ENCODE data around the gene ITGB2. TPM values are rescaled to one million over a fixed set of nuclear protein-coding genes. Genes with fewer than 3 reads are reported as not detected.

ITGB2 gene
- total RNA-seq, 1 experiment from 2014 or later, result 0.91 TPM

DNA sequence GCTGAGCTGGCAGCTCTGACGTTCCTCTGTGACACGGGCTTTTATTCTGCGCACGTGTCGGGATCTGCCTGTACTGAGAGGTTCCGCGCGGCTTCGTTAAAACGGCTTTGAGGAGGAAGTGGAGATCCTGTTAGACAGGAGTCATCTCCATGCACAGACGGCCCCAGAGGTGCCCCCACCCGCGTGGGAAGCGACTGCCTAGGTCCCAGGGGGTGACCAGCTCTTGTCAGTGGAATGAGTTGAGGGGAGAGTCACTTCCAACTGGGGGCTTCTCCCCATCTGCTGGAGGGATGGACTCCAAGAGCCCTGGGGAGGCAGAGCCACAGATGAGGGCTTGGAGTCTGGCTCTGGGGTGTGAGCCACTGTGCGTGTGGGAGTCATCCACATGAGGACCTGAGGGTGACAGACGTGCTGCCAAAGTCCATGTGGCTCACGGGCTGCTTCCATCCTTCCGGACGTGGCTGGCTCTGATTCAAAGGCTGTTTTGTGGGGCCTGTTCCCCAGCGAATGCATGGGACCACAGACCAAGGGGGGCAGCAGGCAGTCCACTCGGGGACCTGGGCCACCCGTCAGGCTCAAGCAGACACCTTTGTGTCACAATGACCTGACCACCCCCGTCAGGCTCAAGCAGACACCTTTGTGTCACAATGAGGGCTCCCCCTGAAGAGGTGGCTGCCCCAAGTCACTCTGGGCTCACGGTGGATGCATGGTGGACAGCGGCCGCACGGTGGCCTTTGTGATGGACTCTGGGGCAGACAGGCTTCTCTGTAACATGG lies 74.0 kb downstream of the ITGB2 start:
- no peak for DNase-seq (ENCODE audit: low spot score)

DNA sequence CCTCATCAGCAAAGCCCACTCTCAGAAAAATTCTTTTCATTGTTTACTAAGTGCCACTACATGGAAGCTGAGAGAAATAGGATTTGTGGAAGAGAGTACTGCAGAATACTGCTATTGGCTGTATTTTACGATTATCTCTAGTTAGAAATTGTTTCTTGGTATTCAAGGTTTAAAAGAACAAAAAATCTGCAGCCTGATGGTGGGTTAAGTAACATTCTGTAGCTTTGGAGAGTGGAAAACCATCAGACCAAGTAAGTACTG lies 74.5 kb downstream of the ITGB2 start:
- no peak for DNase-seq (ENCODE audit: low spot score)

DNA sequence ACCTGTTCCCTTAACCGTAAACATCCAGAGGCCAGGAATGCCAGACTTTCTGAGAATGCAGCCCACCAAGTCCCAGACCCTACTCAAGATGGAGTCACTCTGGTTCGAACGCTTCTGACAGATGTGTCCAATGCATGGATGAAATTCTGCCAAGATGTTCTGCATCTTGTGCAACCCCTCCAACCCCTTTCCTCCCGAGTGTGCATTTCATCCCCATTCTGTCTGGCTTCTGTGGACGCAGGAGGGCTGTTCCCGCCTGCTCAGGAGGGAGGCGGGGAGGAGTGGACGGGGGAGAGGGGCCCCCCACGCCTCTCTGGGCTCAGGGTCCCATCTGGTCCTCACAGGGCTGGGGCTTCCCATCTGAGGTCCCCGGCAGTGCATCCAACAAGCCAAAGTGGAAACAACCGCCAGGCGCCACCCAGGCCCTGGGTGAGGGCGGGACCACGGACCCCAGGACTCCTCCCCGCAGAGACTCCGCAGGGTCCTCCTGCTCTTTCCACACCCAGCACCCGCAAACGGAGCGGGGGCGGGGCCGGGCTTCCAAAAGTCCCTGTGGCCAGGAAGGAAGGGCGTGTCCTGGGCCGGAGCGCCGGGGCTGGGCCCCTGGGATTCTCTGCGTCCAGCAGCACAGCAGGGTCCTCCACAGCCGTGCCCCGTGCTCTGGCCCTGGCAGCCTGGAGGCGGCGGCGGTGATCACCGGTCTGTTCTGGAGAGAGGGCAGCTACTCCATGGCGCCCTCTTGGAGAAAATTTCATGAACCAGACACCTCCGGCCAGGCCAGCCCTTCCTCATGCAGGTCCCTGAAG lies 75.1 kb downstream of the ITGB2 start:
- no peak for DNase-seq (ENCODE audit: low spot score)

DNA sequence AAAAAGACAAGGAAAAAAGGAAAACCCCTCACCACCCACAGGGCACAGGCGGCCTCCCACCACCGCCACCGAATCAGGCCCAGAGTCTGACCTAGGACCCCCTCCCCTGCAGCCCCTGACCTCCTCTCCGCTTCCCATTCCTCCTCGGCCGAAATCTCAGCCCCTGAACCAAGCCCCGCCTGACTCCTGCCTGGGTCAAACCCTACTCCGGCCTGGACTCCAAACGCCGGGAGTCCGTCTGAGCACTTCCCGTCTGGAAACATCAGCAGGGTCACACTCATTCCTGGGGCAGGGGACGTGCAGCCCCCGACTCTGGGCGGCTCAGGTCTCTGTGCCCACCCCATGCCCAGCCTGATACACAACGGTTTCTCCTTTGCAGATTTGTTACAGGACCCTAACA lies 76.4 kb downstream of the ITGB2 start:
- no peak for DNase-seq (ENCODE audit: low spot score)

DNA sequence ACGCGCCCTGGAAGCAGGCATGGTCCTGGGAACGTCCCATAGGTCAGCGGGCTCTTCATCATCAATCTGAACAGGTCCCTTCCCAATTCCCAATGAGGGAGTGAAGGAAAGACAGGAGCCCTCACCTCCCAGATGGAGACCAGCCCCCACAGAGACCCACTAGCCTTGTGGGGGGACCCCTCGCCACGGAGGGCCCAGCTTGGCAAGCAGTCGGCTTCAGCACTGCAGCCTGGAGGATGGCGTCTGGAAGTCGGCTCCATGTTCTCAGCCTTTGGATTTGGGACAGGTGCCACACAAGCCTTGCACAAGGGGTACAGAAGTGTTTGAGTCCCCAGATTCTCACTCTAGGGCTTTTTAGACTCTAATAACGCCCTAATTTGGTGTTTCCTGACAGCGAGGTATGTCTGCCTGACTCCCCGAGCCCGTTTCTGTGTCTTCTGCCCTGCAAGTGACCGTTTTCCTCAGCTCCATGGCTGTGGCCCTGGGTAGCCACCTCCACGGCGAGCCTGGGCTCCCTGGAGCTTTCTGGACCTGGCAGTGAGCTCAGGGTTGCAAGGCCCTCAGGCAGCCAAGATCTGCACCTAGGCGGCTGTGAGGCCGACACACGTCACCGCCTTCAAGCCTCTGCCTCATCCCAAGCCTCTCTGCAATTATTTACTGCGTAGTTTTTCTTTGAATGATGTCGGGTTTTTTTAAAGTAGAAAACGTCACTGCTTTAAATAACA lies 77.8 kb downstream of the ITGB2 start:
- no peak for DNase-seq (ENCODE audit: low spot score)

DNA sequence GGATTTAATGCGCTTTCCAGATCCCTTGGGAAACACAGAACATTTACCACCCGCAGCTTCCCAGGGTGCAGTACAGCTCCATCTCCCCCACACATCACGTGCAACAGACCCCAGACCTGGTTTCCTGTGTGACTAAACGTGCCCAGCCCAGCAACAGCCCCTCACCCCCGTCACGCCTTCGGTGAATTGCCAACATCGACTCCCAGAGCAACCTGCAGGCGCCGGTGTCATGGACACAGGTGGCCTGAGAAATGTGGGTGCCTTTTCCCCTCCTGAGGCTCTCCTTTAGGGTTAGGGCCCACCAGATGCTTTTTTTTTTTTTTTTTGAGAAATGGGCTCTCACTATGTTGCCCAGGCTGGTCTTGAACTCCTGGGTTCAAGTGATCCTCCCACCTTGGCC lies 78.6 kb downstream of the ITGB2 start:
- DNase-seq (ENCODE audit: low spot score), result no peak

DNA sequence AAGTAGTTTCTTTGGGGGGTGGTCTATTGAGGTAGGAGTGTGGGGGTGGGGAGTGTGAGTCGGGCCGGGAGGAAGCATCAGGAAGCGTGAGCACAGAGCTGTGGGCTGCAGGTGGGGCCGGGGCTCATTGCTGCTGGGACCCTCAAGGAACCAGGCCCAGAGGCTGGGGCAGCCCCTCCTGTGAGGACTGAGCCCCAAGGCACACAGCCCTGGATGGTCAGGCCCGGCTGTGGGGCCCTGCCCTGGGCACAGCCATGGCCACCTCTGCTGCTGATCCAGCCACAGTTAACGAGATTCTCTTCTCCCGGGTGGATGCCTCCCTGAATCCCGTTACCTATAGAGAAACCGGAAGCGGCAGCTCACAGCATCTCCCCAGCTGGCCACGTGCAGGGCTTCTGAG lies 79.9 kb downstream of the ITGB2 start:
- DNase-seq (ENCODE audit: low spot score), result no peak

DNA sequence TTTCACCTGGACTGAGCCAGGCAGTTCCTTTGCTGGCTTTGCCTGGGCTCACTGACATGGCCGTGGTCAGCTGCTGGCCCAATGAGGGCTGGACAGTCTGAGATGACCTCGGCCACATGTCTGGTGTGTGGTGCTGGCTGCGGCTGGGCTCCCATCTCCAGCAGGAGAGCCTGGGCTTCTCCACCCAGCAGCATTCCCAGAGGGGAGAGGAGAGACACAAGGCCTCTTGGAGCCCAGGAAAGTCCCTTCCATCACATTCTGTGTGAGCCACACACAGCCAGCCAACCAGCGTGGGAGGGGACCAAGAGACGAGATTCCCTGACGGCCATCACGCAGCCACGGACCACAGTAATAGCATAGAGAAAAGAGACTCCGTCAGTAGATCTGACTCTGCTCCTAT lies 81.7 kb downstream of the ITGB2 start:
- no peak for DNase-seq (ENCODE audit: low spot score)

DNA sequence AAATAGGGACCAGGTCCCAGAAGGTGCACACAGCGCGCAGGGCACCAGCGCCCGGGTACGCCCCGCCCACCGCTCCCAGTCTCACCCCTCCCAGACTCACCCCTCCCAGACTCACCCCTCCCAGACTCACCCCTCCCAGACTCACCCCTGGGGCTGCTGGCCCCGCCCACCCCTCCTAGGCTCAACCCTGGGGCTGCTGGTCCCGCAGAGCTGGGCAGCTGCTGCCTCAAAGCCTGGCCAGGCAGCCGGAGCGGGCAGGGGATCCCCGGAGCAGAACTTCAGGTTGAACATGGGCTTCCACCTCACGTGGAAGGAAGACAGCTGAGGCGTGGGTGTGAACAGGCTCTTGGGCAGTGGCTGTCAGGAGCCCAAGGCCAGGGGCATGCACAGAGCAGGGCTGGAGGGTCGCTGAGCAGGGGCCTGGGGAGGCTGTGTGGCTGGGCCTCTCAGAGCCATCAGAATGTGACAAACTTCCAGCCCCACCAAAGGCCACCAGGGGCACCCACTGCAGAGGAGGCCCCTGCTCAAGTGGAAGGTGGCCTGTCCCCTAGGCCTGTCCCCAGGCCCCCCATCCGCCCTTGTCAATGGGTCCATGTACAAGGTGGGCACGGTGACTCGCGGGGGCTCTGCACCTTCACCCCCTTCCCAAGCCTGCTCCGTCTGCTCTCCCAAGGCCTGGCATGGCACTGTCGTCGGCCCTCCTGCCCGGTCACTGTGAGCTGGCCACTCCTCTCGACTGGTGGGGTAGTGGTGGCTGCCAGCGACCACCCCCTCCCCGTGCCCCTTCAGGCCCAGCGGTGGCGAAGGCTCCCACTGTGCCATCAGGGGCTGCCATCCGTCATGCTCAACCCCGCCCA lies 82.4 kb downstream of the ITGB2 start:
- no peak for DNase-seq (ENCODE audit: low spot score)

DNA sequence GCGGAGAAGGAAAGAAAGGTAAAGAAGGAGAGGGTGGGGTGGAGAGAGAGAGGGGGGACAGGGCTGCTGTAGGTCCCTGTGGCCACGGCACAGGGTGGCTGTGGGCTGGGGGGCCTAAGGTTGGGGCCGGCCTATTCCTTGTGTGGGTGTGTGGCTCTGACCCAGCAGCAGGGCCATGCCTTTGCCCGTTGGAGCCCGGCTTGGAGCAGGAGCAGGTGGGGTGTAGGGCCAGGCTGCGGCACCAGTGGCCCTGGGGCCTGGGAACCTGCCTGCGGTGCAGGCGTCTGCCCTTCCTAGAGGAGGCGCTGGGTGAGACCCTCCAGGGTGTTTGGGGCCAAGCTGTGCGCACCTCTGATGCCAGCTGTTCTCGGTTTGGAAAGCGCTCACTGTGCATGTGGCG lies 83.2 kb downstream of the ITGB2 start:
- no peak for DNase-seq (ENCODE audit: low spot score)

DNA sequence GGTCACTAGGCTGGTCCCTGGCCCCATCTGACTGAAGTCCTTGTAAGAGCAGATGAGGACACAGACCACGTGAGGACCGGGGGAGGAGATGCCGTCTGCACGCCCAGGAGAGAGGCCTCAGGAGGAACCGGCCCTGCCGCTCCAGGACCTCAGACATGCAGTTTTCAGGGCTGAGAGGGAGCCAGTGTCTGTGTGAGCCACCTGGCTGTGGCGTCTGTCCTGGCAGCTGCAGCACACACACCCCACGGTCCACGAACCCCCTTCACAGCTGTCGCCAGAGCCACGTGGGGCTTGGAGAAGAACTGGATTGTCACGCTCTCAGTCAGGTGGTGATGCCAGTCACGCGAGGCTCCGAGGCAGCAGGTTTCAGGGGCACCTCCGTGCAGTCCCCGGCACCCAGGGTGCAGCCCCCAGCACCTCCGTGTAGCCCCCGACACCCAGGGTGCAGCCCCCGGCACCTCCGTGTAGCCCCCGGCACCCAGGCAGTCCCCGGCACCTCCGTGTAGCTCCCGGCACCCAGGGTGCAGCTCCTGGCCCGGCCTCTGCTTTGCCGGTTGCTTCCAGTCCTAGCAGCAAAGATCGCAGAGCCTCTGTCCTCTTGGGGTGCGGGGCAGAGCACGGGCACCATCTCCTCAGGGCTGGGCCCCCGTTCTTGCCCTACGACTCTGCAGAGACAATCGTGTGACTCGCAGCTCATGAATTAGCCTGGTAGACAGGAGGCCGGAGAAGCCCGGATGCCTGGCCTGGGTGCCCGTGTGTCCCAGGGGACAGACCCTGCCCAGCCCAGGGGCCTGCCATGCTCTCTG lies 83.8 kb downstream of the ITGB2 start:
- no peak for DNase-seq (ENCODE audit: low spot score)

DNA sequence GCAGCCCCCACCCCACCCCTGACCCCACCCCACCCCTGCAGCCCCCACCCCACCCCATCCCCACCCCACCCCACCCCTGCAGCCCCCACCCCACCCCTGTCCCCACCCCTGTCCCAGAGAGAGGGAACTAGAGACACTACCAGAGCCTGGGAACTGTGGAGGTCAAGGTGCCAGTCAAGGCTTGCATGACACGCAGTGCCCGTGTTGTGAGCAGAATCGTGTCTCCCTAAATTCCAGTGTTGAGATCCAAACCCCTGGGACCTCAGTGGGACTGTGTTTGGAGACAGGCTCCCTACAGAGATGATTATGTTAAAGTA lies 84.4 kb downstream of the ITGB2 start:
- DNase-seq (ENCODE audit: low spot score), result no peak

Other genes starting within 250 kb of the ITGB2 start
- not detected in 2 replicates for gene KRTAP12-1, start 238.7 kb downstream of the ITGB2 start, total RNA-seq (2014; rRNA removed; shearing (Covaris generic))
- gene KRTAP10-12, start 223.7 kb downstream of the ITGB2 start, total RNA-seq (2014; rRNA removed; shearing (Covaris generic)), result not detected in 2 replicates
- 0.08 TPM in 1 of 2 replicates, not detected in the other for gene TSPEAR, start 209.3 kb downstream of the ITGB2 start, total RNA-seq (2014; rRNA removed; shearing (Covaris generic))
- gene UBE2G2, start 119.1 kb downstream of the ITGB2 start, total RNA-seq (2014; rRNA removed; shearing (Covaris generic)), result 55.6 and 68.9 TPM in 2 replicates
- 155 and 177 TPM in 2 replicates for gene SUMO3, start 102.8 kb downstream of the ITGB2 start, total RNA-seq (2014; rRNA removed; shearing (Covaris generic))
- 239 and 246 TPM in 2 replicates for gene PTTG1IP, start 47.2 kb downstream of the ITGB2 start, total RNA-seq (2014; rRNA removed; shearing (Covaris generic))
- gene SLX9, start 19.1 kb upstream of the ITGB2 start, total RNA-seq (2014; rRNA removed; shearing (Covaris generic)), result 14.9 and 21.7 TPM in 2 replicates
- gene ADARB1, start 153.7 kb upstream of the ITGB2 start, total RNA-seq (2014; rRNA removed; shearing (Covaris generic)), result 5.5 and 10.2 TPM in 2 replicates